ENCODE measurements around the gene SAP130. TPM values are rescaled to one million over a fixed set of nuclear protein-coding genes. Genes with fewer than 3 reads are reported as not detected.
A peak's percentile ranks its signal among the peaks of the same experiment; 100 is the strongest.

The SAP130 gene
- total RNA-seq, 2 donors from 2014 or later: 8.7 to 24.3 TPM

GRCh38 chr2:127993659-127994058 is 34.2 kb downstream of the SAP130 start:
- TF ChIP-seq CTCF (IDR thresholded peaks at IDR 0.05): no peak
- no peak overlapping the region for H3K4me3 ChIP-seq
- peaks cover 0 to 38% of the 10 kb centered on the region in 2 donors for H3K4me1 ChIP-seq (ENCODE audit: control insufficient read depth in 1 of 2, low read depth in 2 of 2)
- peaks cover 4% of the 10 kb centered on the region for H3K36me3 ChIP-seq
- DNase-seq (ENCODE audit: low spot score) (no peak), ATAC-seq (ENCODE audit: insufficient number of reproducible peaks, low FRiP score, low read depth) (no peak)
- no peak overlapping the region for H3K27ac ChIP-seq
- no peaks in the 10 kb centered on the region for H3K9me3 ChIP-seq
- H3K27me3 ChIP-seq (replicated peaks; ENCODE audit: insufficient read depth): no peaks in the 10 kb centered on the region

GRCh38 chr2:127991742-127992141 is 36.1 kb downstream of the SAP130 start:
- peaks cover 17% of the 10 kb centered on the region for H3K36me3 ChIP-seq

DNA sequence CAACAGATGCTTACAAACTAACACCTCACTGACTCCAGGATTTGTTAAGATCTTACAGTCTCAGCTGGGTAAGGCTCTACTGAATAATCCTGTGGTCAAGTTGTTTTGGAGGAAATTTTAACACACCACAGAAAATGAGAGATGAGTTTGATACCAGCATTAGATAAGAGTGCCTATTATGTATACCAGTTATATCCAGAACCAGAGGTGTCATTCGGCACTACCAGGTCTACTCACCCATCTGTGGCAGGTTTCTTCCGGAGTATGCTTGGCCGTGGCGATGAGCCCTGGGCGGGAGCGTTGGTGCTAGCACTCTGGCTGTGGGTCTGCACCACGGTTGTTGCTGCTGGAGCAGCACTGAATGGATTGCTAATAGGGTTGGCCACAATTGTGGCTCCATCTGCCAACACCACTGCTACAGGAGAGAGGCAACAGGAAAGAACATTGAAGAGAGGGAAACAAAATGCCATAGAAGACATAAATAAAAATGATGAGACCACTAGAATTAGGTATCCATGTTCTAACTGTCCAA is 41.2 kb downstream of the SAP130 start:
- Histone ChIP-seq H3K27ac (no peak overlapping the region), H3K9me3 (no peaks in the 10 kb centered on the region), H3K36me3 (peaks cover 55% of the 10 kb centered on the region), H3K4me3 (no peak overlapping the region), H3K27me3 (replicated peaks; ENCODE audit: insufficient read depth) (no peaks in the 10 kb centered on the region), H3K4me1 (ENCODE audit: control insufficient read depth in 1 of 2, low read depth in 2 of 2) (no peaks in the 10 kb centered on the region)
- TF ChIP-seq CTCF (IDR thresholded peaks at IDR 0.05): no peak
- no peak for DNase-seq (ENCODE audit: low spot score)
- ATAC-seq (ENCODE audit: insufficient number of reproducible peaks, low FRiP score, low read depth): no peak

More at GRCh38 chr2:127991742-127992141, 36.1 kb downstream of the SAP130 start:
- ATAC-seq (ENCODE audit: insufficient number of reproducible peaks, low FRiP score, low read depth): no peak
- Histone ChIP-seq H3K27me3 (replicated peaks; ENCODE audit: insufficient read depth) (no peaks in the 10 kb centered on the region), H3K4me3 (no peak overlapping the region), H3K9me3 (no peaks in the 10 kb centered on the region), H3K27ac (peak overlapping the region; percentile 51 to 54), H3K4me1 (ENCODE audit: control insufficient read depth in 1 of 2, low read depth in 2 of 2) (peaks cover 0 to 27% of the 10 kb centered on the region in 2 donors)
- no peak for TF ChIP-seq CTCF (IDR thresholded peaks at IDR 0.05)
- DNase-seq (ENCODE audit: low spot score): no peak

GRCh38 chr2:127985735-127986134 is 42.1 kb downstream of the SAP130 start:
- Histone ChIP-seq H3K36me3 (peaks cover 55% of the 10 kb centered on the region), H3K27me3 (replicated peaks; ENCODE audit: insufficient read depth) (no peaks in the 10 kb centered on the region), H3K27ac (no peak overlapping the region), H3K4me1 (ENCODE audit: control insufficient read depth in 1 of 2, low read depth in 2 of 2) (no peaks in the 10 kb centered on the region), H3K4me3 (no peak overlapping the region), H3K9me3 (no peaks in the 10 kb centered on the region)
- no peak for TF ChIP-seq CTCF (IDR thresholded peaks at IDR 0.05)
- no peak for DNase-seq (ENCODE audit: low spot score)
- no peak for ATAC-seq (ENCODE audit: insufficient number of reproducible peaks, low FRiP score, low read depth)

GRCh38 chr2:127985026-127985734 is 42.7 kb downstream of the SAP130 start:
- Histone ChIP-seq H3K36me3 (peaks cover 55% of the 10 kb centered on the region), H3K4me3 (no peak overlapping the region), H3K4me1 (ENCODE audit: control insufficient read depth in 1 of 2, low read depth in 2 of 2) (no peaks in the 10 kb centered on the region), H3K9me3 (no peaks in the 10 kb centered on the region), H3K27me3 (replicated peaks; ENCODE audit: insufficient read depth) (no peaks in the 10 kb centered on the region), H3K27ac (no peak overlapping the region)
- no peak for TF ChIP-seq CTCF (IDR thresholded peaks at IDR 0.05)
- DNase-seq (ENCODE audit: low spot score) (no peak), ATAC-seq (ENCODE audit: insufficient number of reproducible peaks, low FRiP score, low read depth) (no peak)
